Measurements from ENCODE around the gene PPP1CA. TPM values are rescaled to one million over a fixed set of nuclear protein-coding genes. Genes with fewer than 3 reads are reported as not detected.

Gene PPP1CA
- total RNA-seq, 5 donors from 2014 or later (not counting 1 experiment from before 2014, with no cell fraction given), result 118 to 198 (median 186) TPM

GRCh38 chr11:67409781-67410368 is 8.2 kb upstream of the PPP1CA start:
- DNase-seq (peak in 2 of 35 experiments; percentile 16 to 28), ATAC-seq (replicated peaks in 1 of 4) (no peak)
- H3K4me1 ChIP-seq (ENCODE audit: control insufficient read depth in 1 of 2, extremely low read depth in 1 of 2, insufficient read depth in 2 of 2, low read length in 2 of 2), result peaks cover 67 to 100% of the 10 kb centered on the region in 2 experiments
- 0% methylated on average over 6 of the region's 13 CpGs for WGBS (ENCODE audit: insufficient coverage)
- H3K27me3 ChIP-seq (replicated peaks in 1 of 2; ENCODE audit: control insufficient read depth in 2 of 2, extremely low read depth in 1 of 2, insufficient read depth in 2 of 2, low read length in 1 of 2), result no peaks in the 10 kb centered on the region
- peak overlapping the region; percentile 74 for H3K27ac ChIP-seq (ENCODE audit: low read length)
- peak overlapping the region; percentile 97 for H3K27ac Mint-ChIP-seq
- peaks cover 11% of the 10 kb centered on the region for H3K36me3 Mint-ChIP-seq
- no peaks in the 10 kb centered on the region for H3K9me3 Mint-ChIP-seq
- peak overlapping the region; percentile 63 to 100 for H3K4me3 ChIP-seq (ENCODE audit: control insufficient read depth in 1 of 2, extremely low read depth in 1 of 2, low read length in 1 of 2)
- H3K9me3 ChIP-seq, result no peaks in the 10 kb centered on the region
- no peaks in the 10 kb centered on the region for H3K27me3 Mint-ChIP-seq
- H3K4me1 Mint-ChIP-seq, result peaks cover 83 to 92% (median 84%) of the 10 kb centered on the region in 3 donors
- POLR2A ChIA-PET, result no interaction called here
- H3K4me3 Mint-ChIP-seq, result peak overlapping the region; percentile 76 to 97 (median 76)
- H3K36me3 ChIP-seq (ENCODE audit: control insufficient read depth in 2 of 2, extremely low read depth in 1 of 2, insufficient read depth in 1 of 2, low read length in 1 of 2), result peaks cover 10 to 43% of the 10 kb centered on the region in 2 donors
- CTCF ChIA-PET, result no interaction called here

GRCh38 chr11:67409261-67409666 is 7.6 kb upstream of the PPP1CA start:
- peak overlapping the region; percentile 74 for H3K27ac ChIP-seq (ENCODE audit: low read length)

GRCh38 chr11:67408437-67409200 is 7.0 kb upstream of the PPP1CA start:
- H3K9me3 ChIP-seq, result no peaks in the 10 kb centered on the region
- Mint-ChIP-seq H3K27me3 (no peaks in the 10 kb centered on the region), H3K27ac (peak overlapping the region; percentile 96), H3K9me3 (no peaks in the 10 kb centered on the region), H3K4me1 (peaks cover 85 to 91% (median 86%) of the 10 kb centered on the region in 3 donors), H3K36me3 (peaks cover 15% of the 10 kb centered on the region), H3K4me3 (peak overlapping the region; percentile 92 to 97 (median 96))
- peaks cover 66 to 96% of the 10 kb centered on the region in 2 experiments for H3K4me1 ChIP-seq (ENCODE audit: control insufficient read depth in 1 of 2, extremely low read depth in 1 of 2, insufficient read depth in 2 of 2, low read length in 2 of 2)
- 0% methylated on average over 12 of the region's 18 CpGs for WGBS (ENCODE audit: insufficient coverage)
- H3K4me3 ChIP-seq (ENCODE audit: control insufficient read depth in 1 of 2, extremely low read depth in 1 of 2, low read length in 1 of 2), result peak overlapping the region; percentile 63 to 100
- H3K27ac ChIP-seq (ENCODE audit: low read length), result peak overlapping the region; percentile 74
- ATAC-seq (replicated peaks in 1 of 4) (peak; percentile 1 to 17 (median 2)), DNase-seq (peak in 3 of 35 experiments; percentile 26 to 48 (median 34))
- CTCF ChIA-PET, result no interaction called here
- peaks cover 10 to 44% of the 10 kb centered on the region in 2 donors for H3K36me3 ChIP-seq (ENCODE audit: control insufficient read depth in 2 of 2, extremely low read depth in 1 of 2, insufficient read depth in 1 of 2, low read length in 1 of 2)
- no peaks in the 10 kb centered on the region for H3K27me3 ChIP-seq (replicated peaks in 1 of 2; ENCODE audit: control insufficient read depth in 2 of 2, extremely low read depth in 1 of 2, insufficient read depth in 2 of 2, low read length in 1 of 2)
- POLR2A ChIA-PET, result interaction anchor here in 1 of 2 donors (1.3 kb wide), 1 partner anchor 29 kb away, joined by 4 read pairs; the partner anchor contains the start of gene PTPRCAP

More at GRCh38 chr11:67409261-67409666, 7.6 kb upstream of the PPP1CA start:
- Histone ChIP-seq H3K9me3 (no peaks in the 10 kb centered on the region), H3K36me3 (ENCODE audit: control insufficient read depth in 2 of 2, extremely low read depth in 1 of 2, insufficient read depth in 1 of 2, low read length in 1 of 2) (peaks cover 10 to 44% of the 10 kb centered on the region in 2 donors), H3K27me3 (replicated peaks in 1 of 2; ENCODE audit: control insufficient read depth in 2 of 2, extremely low read depth in 1 of 2, insufficient read depth in 2 of 2, low read length in 1 of 2) (no peaks in the 10 kb centered on the region), H3K4me1 (ENCODE audit: control insufficient read depth in 1 of 2, extremely low read depth in 1 of 2, insufficient read depth in 2 of 2, low read length in 2 of 2) (peaks cover 66 to 99% of the 10 kb centered on the region in 2 experiments), H3K4me3 (ENCODE audit: control insufficient read depth in 1 of 2, extremely low read depth in 1 of 2, low read length in 1 of 2) (peak overlapping the region; percentile 63 to 100)
- ATAC-seq (replicated peaks in 1 of 4) (peak; percentile 76 to 81 (median 78)), DNase-seq (peak; percentile 60 to 84 (median 73))
- ChIA-PET POLR2A (interaction anchor here in 1 of 2 donors (1.3 kb wide), 1 partner anchor 28 kb away, joined by 4 read pairs; the partner anchor contains the start of gene PTPRCAP), CTCF (no interaction called here)
- Mint-ChIP-seq H3K4me3 (peak overlapping the region; percentile 92 to 97 (median 96)), H3K4me1 (peaks cover 85 to 93% (median 88%) of the 10 kb centered on the region in 3 donors), H3K9me3 (no peaks in the 10 kb centered on the region), H3K36me3 (peaks cover 15% of the 10 kb centered on the region), H3K27ac (peak overlapping the region; percentile 97), H3K27me3 (no peaks in the 10 kb centered on the region)
- 0% methylated on average over 24 of the region's 24 CpGs for WGBS (ENCODE audit: insufficient coverage)

- peaks cover 58 to 96% of the 10 kb centered on the region in 2 experiments for H3K4me1 ChIP-seq (ENCODE audit: control insufficient read depth in 1 of 2, extremely low read depth in 1 of 2, insufficient read depth in 2 of 2, low read length in 2 of 2)
- peaks cover 84 to 90% (median 85%) of the 10 kb centered on the region in 3 donors for H3K4me1 Mint-ChIP-seq
- peak overlapping the region; percentile 53 to 100 for H3K4me3 ChIP-seq (ENCODE audit: control insufficient read depth in 1 of 2, extremely low read depth in 1 of 2, low read length in 1 of 2)
- no peaks in the 10 kb centered on the region for H3K9me3 ChIP-seq
- H3K27ac ChIP-seq (ENCODE audit: low read length), result peak overlapping the region; percentile 74
- H3K4me3 Mint-ChIP-seq, result peak overlapping the region; percentile 92 to 97 (median 96)
- CTCF ChIA-PET, result no interaction called here
- H3K36me3 ChIP-seq (ENCODE audit: control insufficient read depth in 2 of 2, extremely low read depth in 1 of 2, insufficient read depth in 1 of 2, low read length in 1 of 2), result peaks cover 10 to 44% of the 10 kb centered on the region in 2 donors
- DNase-seq (no peak), ATAC-seq (replicated peaks in 1 of 4) (no peak)
- H3K9me3 Mint-ChIP-seq, result no peaks in the 10 kb centered on the region
- WGBS (ENCODE audit: insufficient coverage), result 10% methylated on average over 6 of the region's 12 CpGs
- H3K27ac Mint-ChIP-seq, result peak overlapping the region; percentile 96
- H3K36me3 Mint-ChIP-seq, result peaks cover 15% of the 10 kb centered on the region
- no peaks in the 10 kb centered on the region for H3K27me3 ChIP-seq (replicated peaks in 1 of 2; ENCODE audit: control insufficient read depth in 2 of 2, extremely low read depth in 1 of 2, insufficient read depth in 2 of 2, low read length in 1 of 2)
- POLR2A ChIA-PET, result interaction anchor here in 1 of 2 donors (1.3 kb wide), 1 partner anchor 30 kb away, joined by 4 read pairs; the partner anchor contains the start of gene PTPRCAP
- H3K27me3 Mint-ChIP-seq, result no peaks in the 10 kb centered on the region
These were observed 6.1 kb upstream of the PPP1CA start for GRCh38 chr11:67407688-67408163.

- peaks cover 57 to 96% of the 10 kb centered on the region in 2 experiments for H3K4me1 ChIP-seq (ENCODE audit: control insufficient read depth in 1 of 2, extremely low read depth in 1 of 2, insufficient read depth in 2 of 2, low read length in 2 of 2)
- H3K9me3 ChIP-seq, result no peaks in the 10 kb centered on the region
- H3K4me3 ChIP-seq (ENCODE audit: control insufficient read depth in 1 of 2, extremely low read depth in 1 of 2, low read length in 1 of 2), result peak overlapping the region; percentile 53 to 100
- POLR2A ChIA-PET, result interaction anchor here in 1 of 2 donors (0.7 kb wide), 1 partner anchor 1889 kb away, joined by 4 read pairs; no protein-coding TSS in a partner anchor
- peak in 2 of 35 experiments; percentile 35 to 61 for DNase-seq
- CTCF ChIA-PET, result no interaction called here
- Mint-ChIP-seq H3K9me3 (no peaks in the 10 kb centered on the region), H3K36me3 (peaks cover 15% of the 10 kb centered on the region), H3K4me1 (peaks cover 78 to 88% (median 82%) of the 10 kb centered on the region in 3 donors), H3K27ac (peak overlapping the region; percentile 96), H3K27me3 (no peaks in the 10 kb centered on the region), H3K4me3 (peak overlapping the region; percentile 92 to 97 (median 96))
- peak overlapping the region; percentile 74 for H3K27ac ChIP-seq (ENCODE audit: low read length)
- no peaks in the 10 kb centered on the region for H3K27me3 ChIP-seq (replicated peaks in 1 of 2; ENCODE audit: control insufficient read depth in 2 of 2, extremely low read depth in 1 of 2, insufficient read depth in 2 of 2, low read length in 1 of 2)
- no peak for ATAC-seq (replicated peaks in 1 of 4)
- H3K36me3 ChIP-seq (ENCODE audit: control insufficient read depth in 2 of 2, extremely low read depth in 1 of 2, insufficient read depth in 1 of 2, low read length in 1 of 2), result peaks cover 10 to 44% of the 10 kb centered on the region in 2 donors
- WGBS (ENCODE audit: insufficient coverage), result 5% methylated on average over 9 of the region's 12 CpGs
These were observed 5.5 kb upstream of the PPP1CA start for GRCh38 chr11:67406969-67407687.
